Activated CD4-positive, alpha-beta T cell treated with anti-CD3 and anti-CD28 coated beads, Interleukin-10, Interleukin-2, amounts not matched to agents 100 ng/mL and 50 ng/mL, durations not matched to agents 16 hours and 8 hours (primary cell): Measurements from ENCODE around the gene SIGLECL1.
A peak's percentile ranks its signal among the peaks of the same experiment; 100 is the strongest.
"Not testable (repeated sequence)": the region's sequence is repeated elsewhere in the genome, so short reads cannot be mapped to it uniquely, and the experiment has no call there.

Experiments
- DNase-seq: peaks from one replicate; pipeline ENCODE4 v3.0.0-alpha.2; 2020

Gene SIGLECL1

DNA sequence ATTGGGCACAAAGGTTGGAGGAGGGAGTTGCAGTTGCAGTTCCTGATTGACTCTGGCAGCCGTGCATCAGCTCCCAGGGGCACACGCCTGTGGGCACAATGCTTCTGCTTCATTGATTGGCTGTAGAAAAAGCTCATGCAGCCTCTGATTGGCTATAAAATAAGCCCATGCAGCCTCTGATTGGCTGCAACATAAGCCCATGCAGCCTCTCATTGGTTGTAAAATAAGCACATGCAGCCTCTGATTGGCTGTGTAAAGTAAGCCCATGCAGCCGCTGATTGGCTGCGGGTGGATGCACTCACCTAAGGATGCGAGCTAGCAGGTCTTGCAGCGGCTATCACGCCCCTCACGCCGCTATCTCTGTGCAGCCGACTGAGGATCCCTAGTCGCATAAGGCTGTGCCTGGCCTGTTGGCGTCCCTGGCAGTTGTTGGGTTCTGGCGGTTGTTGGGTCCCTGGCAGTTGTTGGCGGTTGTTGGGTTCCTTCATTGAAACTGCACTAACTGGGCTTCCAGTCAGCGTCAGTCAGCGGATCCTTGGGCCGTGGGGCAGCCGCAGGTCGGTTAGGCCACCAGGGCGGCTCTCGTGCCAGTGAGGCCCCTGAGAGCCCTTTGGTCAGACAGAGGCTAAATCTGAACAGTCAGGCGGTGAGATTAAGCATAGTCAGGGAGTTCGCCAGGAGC is at the start of gene SIGLECL1:
Gene SIGLECL1, plus strand, starts transcription at position 295 of the 682 bp plus-strand sequence. CDS start 12,993 bp downstream, outside the sequence.
- no peak for DNase-seq

DNA sequence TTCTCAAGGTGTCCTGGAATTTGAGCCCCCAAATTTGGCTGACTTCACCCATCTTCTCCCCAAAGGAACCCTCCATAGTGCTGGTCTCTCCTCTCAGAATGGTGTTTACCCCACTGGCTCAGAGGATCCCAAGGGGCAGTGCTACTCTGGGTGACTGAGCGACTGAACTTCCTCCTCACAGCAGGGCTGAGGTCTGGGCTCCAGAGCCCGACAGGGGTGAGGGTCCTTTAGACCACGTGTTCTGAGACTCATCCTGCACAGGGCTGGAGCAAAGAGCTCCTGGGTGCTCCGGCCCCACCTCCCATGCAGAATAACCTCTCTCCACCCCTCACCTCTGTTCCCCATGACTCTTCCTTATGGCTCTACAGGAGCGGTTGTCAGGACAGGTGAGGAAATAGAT is 49.2 kb upstream of the SIGLECL1 start:
- no peak for DNase-seq

DNA sequence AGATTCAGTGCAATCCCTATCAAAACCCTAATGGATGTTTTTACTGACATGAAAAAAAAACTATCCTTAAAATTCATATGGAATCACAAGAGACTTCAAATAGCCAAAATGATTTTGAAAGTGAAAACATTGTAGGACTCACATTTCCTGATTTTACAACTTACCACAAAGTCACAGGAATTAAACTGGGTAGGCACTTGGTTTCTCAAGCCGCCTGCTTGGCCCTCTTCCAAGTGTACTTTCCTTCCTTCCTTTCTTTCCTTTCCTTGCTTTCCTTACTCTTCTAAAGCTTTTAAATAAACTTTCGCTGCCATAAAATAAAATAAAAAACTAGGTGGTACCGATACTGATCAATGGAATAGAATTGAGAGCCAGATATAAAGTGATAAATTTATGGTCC is 47.0 kb upstream of the SIGLECL1 start:
- DNase-seq: no peak

DNA sequence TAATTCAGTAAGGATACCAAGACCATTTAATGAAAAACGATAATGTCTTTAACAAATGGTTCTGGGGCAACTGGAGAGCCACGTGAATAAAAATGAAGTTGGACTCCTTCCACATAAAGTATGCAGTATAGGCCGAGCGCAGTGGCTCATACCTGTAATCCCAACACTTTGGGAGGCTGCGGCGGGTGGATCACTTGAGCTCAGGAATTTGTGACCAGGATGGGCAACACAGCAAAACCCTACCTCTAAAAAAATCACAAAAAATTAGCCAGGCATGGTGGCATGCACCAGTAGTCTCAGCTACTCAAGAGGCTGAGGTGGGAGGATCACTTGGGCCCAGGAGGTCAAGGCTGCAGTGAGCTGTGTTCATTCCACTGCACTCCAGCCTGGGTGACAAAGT is 46.6 kb upstream of the SIGLECL1 start:
- DNase-seq: no peak

GRCh38 chr19:51207747-51208146 is 43.1 kb upstream of the SIGLECL1 start:
- no peak for DNase-seq

- DNase-seq: no peak
These were observed 40.6 kb upstream of the SIGLECL1 start for GRCh38 chr19:51210191-51210784.

- not testable (repeated sequence) for DNase-seq
These were observed 40.0 kb upstream of the SIGLECL1 start for GRCh38 chr19:51210874-51211361.

DNA sequence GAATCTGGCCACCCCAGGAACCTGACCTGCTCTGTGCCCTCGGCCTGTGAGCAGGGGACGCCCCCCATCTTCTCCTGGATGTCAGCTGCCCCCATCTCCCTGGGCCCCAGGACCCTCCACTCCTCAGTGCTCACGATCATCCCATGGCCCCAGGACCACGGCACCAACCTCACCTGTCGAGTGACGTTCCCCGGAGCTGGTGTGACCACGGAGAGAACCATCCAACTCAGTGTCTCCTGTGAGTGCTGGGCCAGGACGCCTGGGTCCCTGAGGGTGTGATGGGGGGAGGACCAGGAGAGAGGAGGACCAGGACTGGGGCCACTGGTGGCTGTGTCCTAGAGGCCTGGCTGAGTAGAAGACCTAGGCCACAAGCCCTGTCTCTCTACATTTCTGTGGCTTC is 39.0 kb upstream of the SIGLECL1 start:
- DNase-seq: no peak

DNA sequence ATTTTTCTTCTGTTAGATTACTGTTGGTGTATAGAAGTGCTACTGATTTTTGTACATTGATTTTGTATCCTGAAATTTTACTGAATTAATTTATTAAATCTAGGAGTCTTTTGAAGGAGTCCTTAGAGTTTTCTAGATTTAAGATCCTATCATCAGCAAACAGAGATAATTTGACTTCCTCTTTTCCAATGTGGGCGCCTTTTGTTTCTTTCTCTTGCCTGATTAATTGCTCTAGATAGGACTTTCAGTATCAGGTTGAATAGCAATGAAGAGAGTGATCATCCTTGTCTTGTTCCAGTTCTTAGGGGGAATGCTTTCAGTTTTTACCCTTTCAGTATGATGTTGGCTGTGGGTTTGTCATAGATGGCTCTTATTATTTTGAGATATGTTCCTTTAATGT is 31.6 kb upstream of the SIGLECL1 start:
- DNase-seq: peak; percentile 21

GRCh38 chr19:51219971-51220370 is 30.9 kb upstream of the SIGLECL1 start:
- no peak for DNase-seq

DNA sequence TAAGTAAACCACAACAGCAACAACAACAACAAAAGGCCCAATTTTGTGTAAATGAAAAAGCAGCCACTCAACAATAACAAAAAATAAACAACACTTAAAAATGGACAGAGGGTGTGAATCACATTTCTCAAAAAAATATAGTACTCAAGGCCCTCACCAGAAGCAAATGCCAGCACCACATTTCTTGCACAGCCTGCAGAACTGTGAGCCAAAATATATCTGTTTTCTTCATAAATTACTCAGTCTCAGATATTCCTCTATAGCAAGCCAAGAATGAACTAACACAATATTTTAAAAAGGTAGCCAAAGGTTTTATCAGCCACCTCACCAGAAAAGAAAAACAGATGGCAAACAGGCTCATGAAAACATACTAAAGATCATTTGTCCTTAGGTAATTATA is 29.9 kb upstream of the SIGLECL1 start:
- DNase-seq: no peak

DNA sequence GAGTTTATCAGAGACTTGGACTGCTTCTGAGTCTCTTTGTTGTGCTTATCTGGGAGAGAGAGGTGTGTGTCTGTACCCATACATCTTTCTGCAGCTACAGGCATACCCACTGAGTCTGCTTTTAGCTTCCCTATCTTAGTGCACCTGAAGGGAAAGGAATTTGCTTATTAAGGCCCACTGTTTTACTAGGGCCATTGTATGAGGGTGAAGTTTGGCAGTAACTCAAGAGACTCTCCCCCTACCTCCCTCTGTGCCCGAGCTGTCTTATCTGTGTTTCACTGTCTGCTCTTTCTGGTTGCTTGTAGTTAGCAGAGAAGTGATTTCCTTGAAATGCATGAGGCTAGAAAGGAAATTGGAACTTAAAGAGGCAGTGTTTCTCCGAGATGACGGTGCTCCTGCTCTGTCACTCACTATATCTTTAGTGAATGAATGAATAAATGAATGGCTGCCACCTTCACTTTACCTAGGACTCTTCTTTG is 26.7 kb upstream of the SIGLECL1 start:
- no peak for DNase-seq

DNA sequence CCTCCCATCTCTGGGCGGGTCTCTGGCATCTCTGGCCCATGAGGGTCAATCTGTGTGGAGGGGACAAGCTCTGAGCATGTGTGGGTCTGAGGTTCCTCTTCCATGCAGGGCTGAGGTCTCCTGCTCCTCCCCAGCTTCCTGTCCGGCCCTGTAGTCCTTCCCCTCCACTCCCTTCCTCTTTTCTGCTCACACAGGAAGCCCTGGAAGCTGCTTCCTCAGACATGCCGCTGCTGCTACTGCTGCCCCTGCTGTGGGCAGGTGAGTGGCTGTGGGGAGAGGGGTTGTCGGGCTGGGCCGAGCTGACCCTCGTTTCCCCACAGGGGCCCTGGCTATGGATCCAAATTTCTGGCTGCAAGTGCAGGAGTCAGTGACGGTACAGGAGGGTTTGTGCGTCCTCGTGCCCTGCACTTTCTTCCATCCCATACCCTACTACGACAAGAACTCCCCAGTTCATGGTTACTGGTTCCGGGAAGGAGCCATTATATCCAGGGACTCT is 25.9 kb upstream of the SIGLECL1 start, which contains the start of gene CD33:
Gene CD33, plus strand, starts transcription at position 183 of the 496 bp plus-strand sequence. Its CDS starts 39 bp downstream, at position 222.
- peak; percentile 14 for DNase-seq

GRCh38 chr19:51226067-51226466 is 24.8 kb upstream of the SIGLECL1 start:
- DNase-seq: no peak

- DNase-seq: peak; percentile 21
These were observed 23.6 kb upstream of the SIGLECL1 start for GRCh38 chr19:51227326-51227725.

GRCh38 chr19:51227966-51228365 is 22.9 kb upstream of the SIGLECL1 start:
- no peak for DNase-seq

- no peak for DNase-seq
These were observed 10.0 kb upstream of the SIGLECL1 start for GRCh38 chr19:51240866-51241265.

GRCh38 chr19:51242881-51243630 is 7.8 kb upstream of the SIGLECL1 start:
- DNase-seq: no peak

DNA sequence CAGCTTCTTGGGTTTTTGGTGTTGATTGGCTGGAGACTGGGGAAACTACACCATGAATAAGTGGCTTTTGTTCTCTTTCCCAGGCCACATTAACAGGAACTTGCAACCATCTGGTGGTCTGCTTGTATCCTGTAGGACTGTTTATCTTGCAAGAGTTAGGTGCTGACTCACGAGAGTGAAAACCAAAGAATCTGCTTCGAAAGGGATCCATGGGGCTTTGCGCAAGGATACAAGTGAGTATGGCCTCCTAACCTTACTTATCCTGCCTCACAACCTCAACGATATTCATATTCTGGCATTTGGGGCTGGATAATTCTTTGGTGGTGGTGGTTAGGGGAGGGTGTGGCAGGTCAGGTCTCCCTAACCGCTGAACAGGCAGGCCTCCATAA is 4.7 kb upstream of the SIGLECL1 start:
- peak; percentile 51 for DNase-seq

DNA sequence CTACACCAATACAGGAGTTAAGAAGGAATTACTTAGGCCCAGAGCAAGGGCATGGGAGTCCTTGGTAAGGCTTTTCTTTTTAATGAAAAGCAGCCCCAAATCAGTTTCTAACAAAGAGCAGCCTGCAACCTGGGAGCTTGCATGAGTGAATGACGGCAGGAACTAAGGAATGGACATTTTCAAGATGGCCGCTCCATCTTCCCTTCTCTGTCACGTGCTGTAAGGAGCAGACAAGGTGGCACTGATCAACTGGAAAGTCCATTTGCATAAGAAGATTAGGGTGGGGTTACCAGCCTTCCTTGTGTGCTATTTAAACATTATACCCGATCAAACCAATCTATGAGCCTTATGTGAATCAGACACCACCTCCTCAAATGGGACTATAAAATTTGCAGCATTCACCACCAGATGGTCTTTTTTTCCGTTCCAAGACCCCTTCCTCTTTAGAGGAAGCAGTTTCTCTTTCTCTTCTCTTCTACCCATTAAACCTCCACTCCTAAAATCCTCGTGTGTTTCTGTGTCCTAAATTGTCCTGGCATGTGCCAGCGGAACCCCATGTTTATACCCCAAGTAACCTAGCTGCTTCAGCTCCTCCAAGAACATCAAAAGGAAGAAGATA is 2.8 kb upstream of the SIGLECL1 start:
- DNase-seq: no peak

- DNase-seq: peak; percentile 32
These were observed 564 bp downstream of the SIGLECL1 start for GRCh38 chr19:51251468-51251820.

- DNase-seq: no peak
These were observed 1.6 kb downstream of the SIGLECL1 start for GRCh38 chr19:51252306-51253079.
